CD4-positive, alpha-beta T cell treated with Interleukin-6 for 4 hours (primary cell): Measurements from ENCODE around the gene TMA7.
"Not testable (repeated sequence)": the region's sequence is repeated elsewhere in the genome, so short reads cannot be mapped to it uniquely, and the experiment has no call there.

Experiments
- DNase-seq: peaks from one replicate; pipeline ENCODE4 v3.0.0-alpha.2; 2020; ENCODE audit warnings: mixed read lengths

TMA7 gene

GRCh38 chr3:48437812-48438211 is 2.2 kb upstream of the TMA7 start:
- DNase-seq = no peak

GRCh38 chr3:48440590-48440958 is 517 bp downstream of the TMA7 start:
- DNase-seq = peak; percentile 18

- DNase-seq = no peak
Observed at GRCh38 chr3:48441940-48442339, 1.9 kb downstream of the TMA7 start.

- DNase-seq = no peak
Observed at GRCh38 chr3:48445277-48445882, 5.3 kb downstream of the TMA7 start.

GRCh38 chr3:48446043-48446424 is 6.0 kb downstream of the TMA7 start:
- DNase-seq = no peak

- DNase-seq = peak; percentile 86
Observed at GRCh38 chr3:48446425-48447193, 6.6 kb downstream of the TMA7 start, which contains the start of gene ATRIP. TSS of gene ATRIP (plus strand) at chr3:48446737. CDS start at chr3:48446846, 109 bp downstream.

- DNase-seq = no peak
Observed at GRCh38 chr3:48451270-48451669, 11.2 kb downstream of the TMA7 start.

GRCh38 chr3:48456456-48456855 is 16.4 kb downstream of the TMA7 start:
- DNase-seq = no peak

- no peak for DNase-seq
Observed at GRCh38 chr3:48459331-48459730, 19.3 kb downstream of the TMA7 start.

- no peak for DNase-seq
Observed at GRCh38 chr3:48459773-48460516, 19.9 kb downstream of the TMA7 start.

- no peak for DNase-seq
Observed at GRCh38 chr3:48460517-48460902, 20.5 kb downstream of the TMA7 start.

- DNase-seq = not testable (repeated sequence)
Observed at GRCh38 chr3:48461767-48462166, 21.7 kb downstream of the TMA7 start.

- no peak for DNase-seq
Observed at GRCh38 chr3:48463703-48464102, 23.6 kb downstream of the TMA7 start.

GRCh38 chr3:48464713-48465221 is 24.7 kb downstream of the TMA7 start:
- DNase-seq = no peak

- DNase-seq = no peak
Observed at GRCh38 chr3:48465237-48465530, 25.1 kb downstream of the TMA7 start.

GRCh38 chr3:48465531-48466378 is 25.7 kb downstream of the TMA7 start:
- peak; percentile 85 for DNase-seq

- DNase-seq = peak; percentile 47
Observed at GRCh38 chr3:48466386-48467109, 26.5 kb downstream of the TMA7 start.

- no peak for DNase-seq
Observed at GRCh38 chr3:48467110-48467454, 27.0 kb downstream of the TMA7 start.

- DNase-seq = no peak
Observed at GRCh38 chr3:48467473-48468267, 27.6 kb downstream of the TMA7 start.

- no peak for DNase-seq
Observed at GRCh38 chr3:48468329-48468731, 28.3 kb downstream of the TMA7 start.
